Gastroesophageal sphincter (tissue), 3 donors: ENCODE results near the gene LHFPL3.

Source experiments
- EP300 ChIP-seq: sonication (generic); formaldehyde crosslinking; IDR thresholded peaks from one replicate; pipeline ENCODE4 v1.6.1; 2017; ENCODE audit warnings: antibody characterized with exemption, mild to moderate bottlenecking
- POLR2A ChIP-seq, 2 donors: fragments of 450-650 bp; IDR thresholded peaks; one replicate each; pipeline ENCODE4 v1.6.1; 2017; ENCODE audit warnings: antibody characterized with exemption in 2 of 2, mild to moderate bottlenecking in 2 of 2, moderate library complexity in 1 of 2
- POLR2AphosphoS5 ChIP-seq: sonication (generic); formaldehyde crosslinking; IDR thresholded peaks from one replicate; pipeline ENCODE4 v1.6.1; 2017; ENCODE audit warnings: antibody characterized with exemption
- TF ChIP-seq, protein P1 (sequence below), 4 experiments: fragments of 200-600 bp in 2 of 4; fragments of 450-650 bp in 2 of 4; sonication (generic) in 1 of 4; IDR thresholded peaks; one replicate each; pipeline ENCODE4 v1.5.1; 2017 to 2019; ENCODE audit warnings: antibody characterized with exemption in 4 of 4, mild to moderate bottlenecking in 2 of 4, moderate library complexity in 2 of 4

- TF ChIP-seq, protein P1, sequence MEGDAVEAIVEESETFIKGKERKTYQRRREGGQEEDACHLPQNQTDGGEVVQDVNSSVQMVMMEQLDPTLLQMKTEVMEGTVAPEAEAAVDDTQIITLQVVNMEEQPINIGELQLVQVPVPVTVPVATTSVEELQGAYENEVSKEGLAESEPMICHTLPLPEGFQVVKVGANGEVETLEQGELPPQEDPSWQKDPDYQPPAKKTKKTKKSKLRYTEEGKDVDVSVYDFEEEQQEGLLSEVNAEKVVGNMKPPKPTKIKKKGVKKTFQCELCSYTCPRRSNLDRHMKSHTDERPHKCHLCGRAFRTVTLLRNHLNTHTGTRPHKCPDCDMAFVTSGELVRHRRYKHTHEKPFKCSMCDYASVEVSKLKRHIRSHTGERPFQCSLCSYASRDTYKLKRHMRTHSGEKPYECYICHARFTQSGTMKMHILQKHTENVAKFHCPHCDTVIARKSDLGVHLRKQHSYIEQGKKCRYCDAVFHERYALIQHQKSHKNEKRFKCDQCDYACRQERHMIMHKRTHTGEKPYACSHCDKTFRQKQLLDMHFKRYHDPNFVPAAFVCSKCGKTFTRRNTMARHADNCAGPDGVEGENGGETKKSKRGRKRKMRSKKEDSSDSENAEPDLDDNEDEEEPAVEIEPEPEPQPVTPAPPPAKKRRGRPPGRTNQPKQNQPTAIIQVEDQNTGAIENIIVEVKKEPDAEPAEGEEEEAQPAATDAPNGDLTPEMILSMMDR (IDR thresholded peaks at IDR 0.05): no peak
- TF ChIP-seq POLR2A (IDR thresholded peaks at IDR 0.05) (no peak), POLR2AphosphoS5 (no peak), EP300 (no peak)
Observed at GRCh38 chr7:104859754-104860426, 531.5 kb downstream of the LHFPL3 start.
